ENCODE results near the gene JAKMIP3. TPM values are rescaled to one million over a fixed set of nuclear protein-coding genes. Genes with fewer than 3 reads are reported as not detected.

Gene JAKMIP3
- total RNA-seq (0.42 and 0.56 TPM in 2 replicates), polyA plus RNA-seq (0.26 and 0.75 TPM in 2 replicates)

GRCh38 chr10:132065491-132066105, at the start of gene JAKMIP3:
Gene JAKMIP3, plus strand, starts transcription at chr10:132065946. Its CDS starts 38,863 bp downstream, at chr10:132104809.
- no peaks in the 10 kb centered on the region for H3K9me3 ChIP-seq (ENCODE audit: low read depth)
- H3K27ac ChIP-seq: no peak within 1 kb of the TSS
- no peaks in the 10 kb centered on the region for H3K36me3 ChIP-seq
- peaks cover 4% of the 10 kb centered on the region for H3K4me1 ChIP-seq (ENCODE audit: low read depth)
- H3K4me3 ChIP-seq: no peak within 1 kb of the TSS
- no peaks in the 10 kb centered on the region for H3K27me3 ChIP-seq
- peak; percentile 12 to 92 for DNase-seq (ENCODE audit: low read depth in 1 of 2, low spot score in 1 of 2)
- TF ChIP-seq, protein P1, sequence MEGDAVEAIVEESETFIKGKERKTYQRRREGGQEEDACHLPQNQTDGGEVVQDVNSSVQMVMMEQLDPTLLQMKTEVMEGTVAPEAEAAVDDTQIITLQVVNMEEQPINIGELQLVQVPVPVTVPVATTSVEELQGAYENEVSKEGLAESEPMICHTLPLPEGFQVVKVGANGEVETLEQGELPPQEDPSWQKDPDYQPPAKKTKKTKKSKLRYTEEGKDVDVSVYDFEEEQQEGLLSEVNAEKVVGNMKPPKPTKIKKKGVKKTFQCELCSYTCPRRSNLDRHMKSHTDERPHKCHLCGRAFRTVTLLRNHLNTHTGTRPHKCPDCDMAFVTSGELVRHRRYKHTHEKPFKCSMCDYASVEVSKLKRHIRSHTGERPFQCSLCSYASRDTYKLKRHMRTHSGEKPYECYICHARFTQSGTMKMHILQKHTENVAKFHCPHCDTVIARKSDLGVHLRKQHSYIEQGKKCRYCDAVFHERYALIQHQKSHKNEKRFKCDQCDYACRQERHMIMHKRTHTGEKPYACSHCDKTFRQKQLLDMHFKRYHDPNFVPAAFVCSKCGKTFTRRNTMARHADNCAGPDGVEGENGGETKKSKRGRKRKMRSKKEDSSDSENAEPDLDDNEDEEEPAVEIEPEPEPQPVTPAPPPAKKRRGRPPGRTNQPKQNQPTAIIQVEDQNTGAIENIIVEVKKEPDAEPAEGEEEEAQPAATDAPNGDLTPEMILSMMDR (IDR thresholded peaks at IDR 0.05; ENCODE audit: low read depth, low read length): no peak

DNA sequence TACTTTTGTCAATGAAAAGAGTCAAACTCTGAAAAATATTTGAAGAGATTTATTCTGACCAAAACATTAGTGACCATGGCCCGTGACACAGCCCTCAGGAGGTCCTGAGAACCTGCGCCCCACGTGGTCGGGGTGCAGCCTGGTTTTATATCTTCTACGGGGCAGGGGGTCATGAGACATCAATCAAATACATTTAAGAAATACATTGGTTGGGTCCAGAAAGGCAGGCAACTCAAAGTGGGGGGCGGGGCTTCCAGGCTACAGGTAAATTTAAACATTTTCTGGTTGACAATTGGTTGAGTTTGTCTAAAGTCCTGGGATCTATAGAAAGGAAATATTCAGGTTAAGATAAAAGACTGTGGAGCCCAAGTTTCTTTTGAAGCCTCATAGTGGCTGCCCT, 49.2 kb upstream of the JAKMIP3 start:
- no peak for DNase-seq (ENCODE audit: low read depth in 1 of 2, low spot score in 1 of 2)
- Histone ChIP-seq H3K9me3 (ENCODE audit: low read depth) (no peaks in the 10 kb centered on the region), H3K4me1 (ENCODE audit: low read depth) (no peaks in the 10 kb centered on the region), H3K27me3 (no peaks in the 10 kb centered on the region), H3K4me3 (no peak overlapping the region), H3K36me3 (no peaks in the 10 kb centered on the region), H3K27ac (no peak overlapping the region)
- TF ChIP-seq, protein P1 (IDR thresholded peaks at IDR 0.05; ENCODE audit: low read depth, low read length): no peak

GRCh38 chr10:132018446-132018845, 47.3 kb upstream of the JAKMIP3 start:
- no peaks in the 10 kb centered on the region for H3K9me3 ChIP-seq (ENCODE audit: low read depth)
- TF ChIP-seq, protein P1 (IDR thresholded peaks at IDR 0.05; ENCODE audit: low read depth, low read length): no peak
- no peaks in the 10 kb centered on the region for H3K4me1 ChIP-seq (ENCODE audit: low read depth)
- H3K27ac ChIP-seq: no peak overlapping the region
- H3K4me3 ChIP-seq: no peak overlapping the region
- peaks cover 4% of the 10 kb centered on the region for H3K27me3 ChIP-seq
- no peak for DNase-seq (ENCODE audit: low read depth in 1 of 2, low spot score in 1 of 2)
- H3K36me3 ChIP-seq: no peaks in the 10 kb centered on the region

- Histone ChIP-seq H3K27me3 (peaks cover 10% of the 10 kb centered on the region), H3K9me3 (ENCODE audit: low read depth) (no peaks in the 10 kb centered on the region)
Measured at GRCh38 chr10:132019366-132019765, 46.4 kb upstream of the JAKMIP3 start.

DNA sequence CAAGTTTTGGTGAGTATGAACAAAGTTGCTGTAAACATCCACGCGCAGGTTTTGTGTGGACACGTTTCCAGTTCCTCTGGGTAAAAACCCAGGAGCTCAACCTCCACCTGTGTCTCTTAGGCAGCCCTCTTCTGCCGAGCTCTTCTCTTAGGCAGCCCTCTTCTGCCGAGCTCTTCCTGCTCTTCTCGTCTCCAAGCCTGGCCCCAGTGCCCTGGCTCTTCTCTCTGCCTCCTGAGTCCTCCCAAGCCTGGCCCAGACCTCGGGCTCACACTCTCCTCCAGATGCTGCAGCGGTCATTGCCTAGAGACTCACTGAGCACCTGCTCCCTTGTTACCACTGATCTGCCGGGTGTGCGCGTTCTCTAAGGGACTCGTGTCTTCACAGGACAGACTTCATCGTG, 45.3 kb upstream of the JAKMIP3 start:
- H3K4me1 ChIP-seq (ENCODE audit: low read depth): no peaks in the 10 kb centered on the region
- H3K27ac ChIP-seq: no peak overlapping the region
- H3K27me3 ChIP-seq: peaks cover 18% of the 10 kb centered on the region
- TF ChIP-seq, protein P1 (IDR thresholded peaks at IDR 0.05; ENCODE audit: low read depth, low read length): no peak
- no peaks in the 10 kb centered on the region for H3K9me3 ChIP-seq (ENCODE audit: low read depth)
- DNase-seq (ENCODE audit: low read depth in 1 of 2, low spot score in 1 of 2): no peak
- H3K36me3 ChIP-seq: no peaks in the 10 kb centered on the region
- no peak overlapping the region for H3K4me3 ChIP-seq

More at GRCh38 chr10:132019366-132019765, 46.4 kb upstream of the JAKMIP3 start:
- no peak overlapping the region for H3K27ac ChIP-seq
- no peaks in the 10 kb centered on the region for H3K4me1 ChIP-seq (ENCODE audit: low read depth)
- DNase-seq (ENCODE audit: low read depth in 1 of 2, low spot score in 1 of 2): no peak
- H3K36me3 ChIP-seq: no peaks in the 10 kb centered on the region
- TF ChIP-seq, protein P1 (IDR thresholded peaks at IDR 0.05; ENCODE audit: low read depth, low read length): no peak
- H3K4me3 ChIP-seq: no peak overlapping the region
